Mononuclear cell (primary cell): ENCODE data around the gene SLC38A8. TPM values are rescaled to one million over a fixed set of nuclear protein-coding genes. Genes with fewer than 3 reads are reported as not detected.

Source experiments
- H3K27me3 ChIP-seq: 2 replicates; pipeline ENCODE4 v1.6.0; 2011; ENCODE audit warnings: low read length, control low read depth; ENCODE audit not compliant: insufficient read depth
- H3K4me1 ChIP-seq: 2 replicates; pipeline ENCODE4 v1.5.1; 2011; ENCODE audit warnings: mild to moderate bottlenecking, low read length, control low read depth; ENCODE audit not compliant: insufficient read depth
- H3K4me3 ChIP-seq: 2 replicates; pipeline ENCODE4 v1.5.1; 2011; ENCODE audit warnings: mild to moderate bottlenecking, low read length, moderate library complexity
- H3K9me3 ChIP-seq: 2 replicates; pipeline ENCODE4 v1.5.1; 2011; ENCODE audit warnings: low read depth, mild to moderate bottlenecking, control low read depth, low read length
- total RNA-seq: library from RNA; depleted of rRNA; stranded (reverse); fragments of >200 nt; gene quantifications from one replicate; pipeline ENCODE4 v1.2.3, GENCODE V29; 2012

The SLC38A8 gene
- total RNA-seq, 1 donor: not detected

DNA sequence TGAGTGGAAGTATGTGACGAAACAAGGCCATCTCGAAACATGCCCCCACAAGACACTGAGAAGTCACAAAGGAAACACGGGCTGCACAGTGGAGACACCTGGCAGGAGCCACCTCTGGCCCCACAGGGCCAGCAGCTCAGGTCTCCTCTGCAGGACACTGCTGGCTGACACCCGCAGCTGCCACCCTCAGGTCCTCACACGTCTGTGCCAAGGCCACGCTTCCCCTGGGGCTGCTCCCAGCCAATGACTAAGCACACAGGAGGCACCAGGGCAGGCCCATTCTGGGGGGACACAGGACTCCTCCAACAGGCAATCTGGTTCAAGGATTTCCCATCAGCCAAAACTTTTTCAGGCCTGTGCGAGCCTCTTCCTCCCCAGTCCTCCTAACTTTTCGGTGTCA, 37.8 kb upstream of the SLC38A8 start:
- peaks cover 21% of the 10 kb centered on the region for H3K4me1 ChIP-seq
- no peaks in the 10 kb centered on the region for H3K9me3 ChIP-seq
- no peak overlapping the region for H3K4me3 ChIP-seq

DNA sequence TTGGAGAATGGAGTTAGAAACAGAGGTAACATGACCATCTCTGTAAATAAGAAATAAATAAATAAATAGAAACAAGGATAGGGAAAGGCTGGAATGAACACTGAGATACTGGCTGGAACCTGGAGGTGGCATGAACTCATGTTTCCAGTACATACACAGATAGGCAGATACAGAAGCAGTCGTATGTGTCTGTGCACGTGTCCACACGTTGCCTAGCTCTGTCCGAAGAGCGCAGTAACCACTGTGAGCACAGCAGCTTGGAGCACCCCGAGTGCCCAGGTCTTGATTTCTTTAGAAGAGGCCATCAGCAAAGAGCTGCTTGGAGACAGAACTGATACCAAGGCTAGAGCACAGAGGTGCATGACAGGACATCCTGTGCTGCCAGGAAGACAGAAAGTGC, 37.1 kb upstream of the SLC38A8 start:
- Histone ChIP-seq H3K4me1 (peaks cover 14% of the 10 kb centered on the region), H3K4me3 (no peak overlapping the region), H3K27me3 (no peaks in the 10 kb centered on the region), H3K9me3 (no peaks in the 10 kb centered on the region)

More for the DNA sequence above, 37.8 kb upstream of the SLC38A8 start:
- no peaks in the 10 kb centered on the region for H3K27me3 ChIP-seq

DNA sequence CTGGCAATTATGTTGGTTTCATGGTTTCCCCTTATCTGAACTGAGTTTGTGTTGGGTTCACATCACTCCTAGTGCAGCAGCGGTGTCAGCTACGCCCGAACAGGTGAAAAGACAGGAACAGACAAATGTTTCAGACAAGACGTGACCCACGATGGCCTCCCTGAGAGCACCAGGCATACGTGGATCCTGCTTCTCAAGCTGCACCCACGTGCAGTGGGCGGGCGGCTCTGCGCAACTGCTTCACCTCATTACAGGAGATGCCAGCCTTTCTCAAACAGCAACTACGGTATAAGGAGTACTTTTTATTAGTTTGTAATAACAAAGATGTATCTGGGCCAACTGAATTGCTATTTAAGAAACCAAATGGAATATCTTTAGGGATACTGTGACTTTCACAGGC, 32.8 kb upstream of the SLC38A8 start:
- Histone ChIP-seq H3K4me1 (peaks cover under 1% of the 10 kb centered on the region), H3K4me3 (no peak overlapping the region), H3K9me3 (no peaks in the 10 kb centered on the region), H3K27me3 (no peaks in the 10 kb centered on the region)

DNA sequence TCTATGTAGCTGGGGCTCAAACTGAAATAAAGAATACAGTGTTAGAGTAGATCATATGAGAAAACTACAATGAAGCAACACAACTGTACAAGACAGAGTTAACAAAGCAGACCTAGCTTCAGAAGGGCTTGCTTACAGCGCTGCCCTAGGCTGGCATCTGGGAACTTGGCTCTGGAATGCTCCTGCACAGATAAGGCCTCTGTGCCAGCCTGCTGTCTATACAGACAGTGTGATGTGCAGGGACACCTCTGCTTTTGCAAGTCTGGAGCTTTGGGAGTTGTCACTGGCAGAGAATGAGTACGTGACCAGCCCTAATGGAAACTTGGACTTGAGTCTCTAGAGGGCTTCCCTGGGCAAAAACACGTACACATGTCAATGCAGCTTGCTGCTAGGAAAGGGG, 32.1 kb upstream of the SLC38A8 start:
- Histone ChIP-seq H3K9me3 (no peaks in the 10 kb centered on the region), H3K4me1 (peaks cover 6% of the 10 kb centered on the region), H3K27me3 (no peaks in the 10 kb centered on the region), H3K4me3 (no peak overlapping the region)

DNA sequence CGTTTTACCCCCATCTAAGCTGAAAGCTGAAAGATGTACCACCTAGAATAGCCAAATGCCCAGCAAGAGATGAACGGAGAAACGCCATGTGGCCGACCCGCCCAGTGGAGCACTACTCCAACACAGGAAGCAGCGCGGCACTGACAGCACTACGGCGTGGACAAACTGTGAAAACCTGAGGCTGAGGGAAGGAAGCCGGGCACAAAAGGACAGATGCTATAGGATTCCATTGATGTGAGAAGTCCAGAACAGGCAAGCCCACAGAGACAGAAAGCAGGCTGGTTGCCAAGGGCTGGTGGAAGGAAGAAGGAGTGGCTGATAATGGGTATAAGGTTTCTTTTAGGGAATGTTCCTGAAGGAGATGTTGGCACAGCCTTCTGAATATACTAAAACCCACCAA, 29.4 kb upstream of the SLC38A8 start:
- peaks cover 24% of the 10 kb centered on the region for H3K4me1 ChIP-seq
- H3K9me3 ChIP-seq: no peaks in the 10 kb centered on the region
- no peaks in the 10 kb centered on the region for H3K27me3 ChIP-seq
- H3K4me3 ChIP-seq: no peak overlapping the region

DNA sequence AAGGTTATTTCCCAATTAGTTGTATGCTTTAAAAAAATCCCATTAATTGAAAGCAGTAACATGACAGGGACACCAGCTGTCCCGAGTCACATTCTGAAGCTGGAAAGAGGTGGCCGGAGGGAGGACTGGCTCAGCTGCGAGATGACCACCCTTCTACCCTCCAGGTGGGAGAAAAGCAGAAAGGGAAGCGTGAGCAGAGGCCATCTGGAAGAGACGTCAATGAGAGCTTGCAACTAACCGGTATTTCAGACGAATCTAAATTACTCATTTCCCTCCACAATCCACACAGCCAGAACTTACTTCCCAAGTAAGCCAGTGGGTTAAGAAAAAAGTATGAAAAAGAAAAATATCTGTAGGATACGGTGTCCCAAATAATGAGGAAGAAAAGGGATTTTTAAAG, 28.5 kb upstream of the SLC38A8 start:
- no peaks in the 10 kb centered on the region for H3K27me3 ChIP-seq
- H3K4me1 ChIP-seq: peaks cover 24% of the 10 kb centered on the region
- no peak overlapping the region for H3K4me3 ChIP-seq
- H3K9me3 ChIP-seq: no peaks in the 10 kb centered on the region

DNA sequence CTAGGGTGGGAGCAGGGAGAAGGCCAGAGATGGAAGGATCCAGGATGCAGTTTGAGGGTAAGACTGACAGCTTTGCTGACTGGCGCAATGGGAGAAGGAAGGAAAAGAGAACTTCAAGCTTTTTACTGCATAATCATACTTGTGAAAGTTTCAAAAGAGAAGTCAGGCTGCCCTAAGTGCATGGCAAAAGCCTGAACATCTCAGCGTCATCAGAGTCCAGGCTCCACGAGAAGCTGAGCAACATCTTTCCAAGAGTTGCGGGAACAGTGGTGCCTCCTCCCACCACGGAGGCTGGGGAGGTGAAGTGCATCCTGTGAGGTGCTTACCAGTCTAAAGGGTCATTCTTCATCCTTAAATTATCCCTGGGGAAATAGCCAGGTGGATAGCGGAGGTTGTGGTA, 26.9 kb upstream of the SLC38A8 start:
- H3K4me3 ChIP-seq: no peak overlapping the region

DNA sequence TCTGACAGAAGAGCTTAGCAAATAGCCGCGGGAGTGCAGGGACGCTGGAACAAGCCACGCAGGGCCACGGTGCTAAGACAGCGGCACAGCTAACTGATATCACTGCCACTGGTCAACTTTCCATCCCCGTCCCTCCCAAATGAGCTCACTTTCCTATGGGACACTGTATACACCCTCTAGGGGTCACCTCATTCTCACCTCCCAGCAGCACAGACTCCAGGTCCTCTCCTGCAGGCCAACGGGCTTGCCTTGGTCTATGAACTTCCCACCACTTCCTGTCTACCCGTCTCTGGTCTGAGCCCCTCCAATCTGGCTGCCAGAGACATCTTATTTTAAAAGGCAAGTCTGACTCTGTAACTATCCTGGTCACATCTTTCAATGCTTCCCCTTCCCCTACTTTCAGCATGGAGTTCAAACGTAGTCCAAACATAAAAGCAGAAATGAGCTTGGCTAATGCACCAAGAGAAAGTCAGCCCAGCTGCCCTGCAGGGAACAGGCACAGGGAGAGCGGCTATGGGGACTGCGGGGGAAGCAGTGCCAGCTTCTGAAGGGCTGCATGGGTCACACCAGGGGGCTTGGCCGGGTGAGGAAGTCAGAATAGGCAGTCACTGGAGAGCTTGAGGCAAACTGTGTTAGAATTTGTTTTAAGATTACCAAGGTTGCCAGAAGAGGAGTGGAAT, 26.3 kb upstream of the SLC38A8 start:
- Histone ChIP-seq H3K4me1 (peaks cover 24% of the 10 kb centered on the region), H3K4me3 (no peak overlapping the region), H3K27me3 (no peaks in the 10 kb centered on the region), H3K9me3 (no peaks in the 10 kb centered on the region)

More for the DNA sequence above, 26.9 kb upstream of the SLC38A8 start:
- no peaks in the 10 kb centered on the region for H3K27me3 ChIP-seq
- peaks cover 24% of the 10 kb centered on the region for H3K4me1 ChIP-seq
- no peaks in the 10 kb centered on the region for H3K9me3 ChIP-seq

DNA sequence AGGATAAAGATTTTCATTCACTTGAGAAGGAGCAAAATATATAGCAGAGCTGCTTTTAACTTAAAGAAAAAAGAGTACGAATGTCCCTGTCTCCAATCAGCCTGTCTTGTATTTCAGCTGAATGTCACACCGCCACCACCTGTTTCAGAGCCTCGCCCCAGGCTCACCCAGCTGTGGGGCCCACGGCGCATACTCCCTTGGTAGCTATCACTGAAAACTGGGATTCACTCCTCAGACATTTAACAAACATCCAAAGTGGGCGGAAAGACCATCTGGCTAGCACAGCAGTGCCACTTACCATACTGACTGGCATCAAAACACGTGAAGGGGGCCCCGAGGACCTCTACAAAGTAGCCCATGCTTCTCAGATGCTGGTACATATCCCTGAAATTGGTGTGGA, 25.4 kb upstream of the SLC38A8 start:
- Histone ChIP-seq H3K9me3 (no peaks in the 10 kb centered on the region), H3K4me3 (no peak overlapping the region), H3K4me1 (peaks cover 24% of the 10 kb centered on the region), H3K27me3 (no peaks in the 10 kb centered on the region)

DNA sequence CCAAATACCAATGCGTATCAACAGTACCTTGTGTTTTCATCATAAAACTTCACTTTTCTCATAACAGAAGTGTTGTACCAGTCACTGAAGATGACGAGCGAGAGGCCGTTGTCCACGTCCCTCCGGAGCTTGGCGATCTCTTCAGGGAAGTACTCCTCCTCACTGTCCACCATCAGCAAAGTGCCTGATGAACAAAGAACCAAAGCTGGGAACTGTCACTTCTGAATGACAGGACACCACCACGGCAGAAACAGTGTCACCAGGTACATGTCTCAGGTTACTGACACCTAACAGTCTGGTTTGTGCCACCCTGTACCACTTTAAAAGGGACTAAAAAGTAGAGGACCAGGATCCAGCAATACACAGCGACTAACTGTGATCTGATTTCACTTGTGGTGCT, 25.0 kb upstream of the SLC38A8 start:
- Histone ChIP-seq H3K27me3 (no peaks in the 10 kb centered on the region), H3K9me3 (no peaks in the 10 kb centered on the region), H3K4me3 (no peak overlapping the region), H3K4me1 (peaks cover 24% of the 10 kb centered on the region)

DNA sequence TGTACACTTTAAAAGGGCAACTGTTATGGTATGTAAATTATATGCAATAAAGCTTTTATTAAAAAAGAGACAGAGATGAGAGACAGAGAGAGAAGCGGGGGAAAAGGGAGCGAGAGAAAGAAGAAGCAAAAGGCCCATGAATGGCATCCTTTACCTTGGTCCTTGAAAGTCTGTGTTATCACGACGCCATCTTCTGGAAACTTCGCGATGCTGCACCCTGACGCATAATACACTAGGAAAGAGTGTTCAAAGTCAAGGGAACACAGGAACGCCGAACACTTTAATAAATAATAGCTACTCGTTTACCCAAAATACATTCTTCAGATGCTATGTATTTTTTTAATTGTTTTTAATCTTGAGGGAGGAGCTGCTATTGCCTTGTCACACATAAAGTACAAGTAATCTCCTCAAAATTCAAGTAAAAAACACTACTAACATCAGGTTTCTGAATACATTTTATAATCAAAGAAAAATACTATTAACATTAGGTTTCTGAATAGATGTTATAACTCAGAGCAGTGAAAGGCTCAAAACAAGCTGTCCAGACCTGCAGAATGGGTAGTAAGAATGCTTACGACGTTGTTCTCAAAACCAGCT, 23.0 kb upstream of the SLC38A8 start:
- Histone ChIP-seq H3K27me3 (no peaks in the 10 kb centered on the region), H3K9me3 (no peaks in the 10 kb centered on the region), H3K4me3 (no peak overlapping the region), H3K4me1 (peaks cover 24% of the 10 kb centered on the region)

DNA sequence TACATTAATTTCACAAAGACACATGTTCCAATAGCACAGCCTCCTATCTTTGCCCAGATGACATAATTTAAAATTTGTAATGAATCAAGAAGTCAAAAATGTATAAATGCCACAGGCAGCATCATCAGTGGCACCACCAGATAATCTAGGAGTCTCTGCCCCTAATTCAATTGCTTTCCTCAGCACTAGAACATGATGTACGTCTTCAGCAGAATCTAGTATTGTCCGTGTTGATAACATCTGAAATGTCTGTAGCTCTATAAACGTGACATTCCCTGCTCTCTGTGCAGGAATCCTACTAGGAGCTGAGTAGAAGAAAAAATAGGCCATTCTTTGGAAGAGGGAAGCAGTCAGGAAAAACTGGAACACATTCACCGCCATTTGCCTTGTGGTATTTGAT, 21.4 kb upstream of the SLC38A8 start:
- H3K4me1 ChIP-seq: peaks cover 11% of the 10 kb centered on the region
- H3K27me3 ChIP-seq: no peaks in the 10 kb centered on the region
- no peak overlapping the region for H3K4me3 ChIP-seq
- no peaks in the 10 kb centered on the region for H3K9me3 ChIP-seq

DNA sequence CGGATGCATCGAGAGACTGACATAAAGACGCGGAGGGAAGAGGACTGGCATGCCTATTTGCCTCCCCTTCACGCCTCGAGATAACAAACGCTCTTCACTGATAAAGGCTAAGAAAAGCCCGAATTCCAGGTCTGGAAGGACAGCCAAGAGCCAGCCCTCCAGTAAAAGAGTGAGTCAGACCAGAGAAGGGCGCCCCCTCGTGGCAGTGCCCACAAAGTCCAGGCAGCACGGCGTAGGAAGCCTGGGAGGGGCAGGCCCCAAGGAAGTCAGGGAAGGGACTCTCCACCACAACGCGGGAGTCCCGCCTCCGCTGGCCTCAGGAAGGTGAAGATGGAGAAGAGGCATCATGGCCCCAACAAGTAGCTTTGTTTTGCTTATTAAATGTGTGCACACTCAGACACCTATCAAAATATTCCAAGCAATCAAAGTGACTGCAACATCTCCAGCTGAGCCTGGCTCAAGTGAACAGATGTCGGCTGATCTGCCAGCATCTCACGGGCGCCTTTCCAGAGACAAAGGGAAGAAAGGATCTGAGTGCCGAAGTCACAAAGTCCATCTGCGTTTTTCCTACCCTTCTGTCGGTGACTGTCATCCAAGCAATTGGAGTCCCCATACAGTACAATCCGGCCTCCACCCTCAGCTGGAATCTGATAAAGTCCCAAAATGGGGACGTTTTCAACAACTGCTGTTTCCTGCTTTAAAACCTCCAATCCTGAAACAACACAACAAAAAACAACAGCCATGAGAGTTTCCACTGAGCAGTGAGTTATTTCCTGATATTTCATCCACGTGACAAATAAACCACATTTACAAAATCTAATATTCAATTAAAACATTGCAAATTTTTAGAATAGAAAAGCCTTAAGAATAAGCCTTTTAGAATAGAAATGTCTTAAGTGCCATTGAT, 20.4 kb upstream of the SLC38A8 start:
- H3K9me3 ChIP-seq: no peaks in the 10 kb centered on the region
- no peak overlapping the region for H3K4me3 ChIP-seq
- peaks cover 1% of the 10 kb centered on the region for H3K4me1 ChIP-seq
- H3K27me3 ChIP-seq: no peaks in the 10 kb centered on the region

DNA sequence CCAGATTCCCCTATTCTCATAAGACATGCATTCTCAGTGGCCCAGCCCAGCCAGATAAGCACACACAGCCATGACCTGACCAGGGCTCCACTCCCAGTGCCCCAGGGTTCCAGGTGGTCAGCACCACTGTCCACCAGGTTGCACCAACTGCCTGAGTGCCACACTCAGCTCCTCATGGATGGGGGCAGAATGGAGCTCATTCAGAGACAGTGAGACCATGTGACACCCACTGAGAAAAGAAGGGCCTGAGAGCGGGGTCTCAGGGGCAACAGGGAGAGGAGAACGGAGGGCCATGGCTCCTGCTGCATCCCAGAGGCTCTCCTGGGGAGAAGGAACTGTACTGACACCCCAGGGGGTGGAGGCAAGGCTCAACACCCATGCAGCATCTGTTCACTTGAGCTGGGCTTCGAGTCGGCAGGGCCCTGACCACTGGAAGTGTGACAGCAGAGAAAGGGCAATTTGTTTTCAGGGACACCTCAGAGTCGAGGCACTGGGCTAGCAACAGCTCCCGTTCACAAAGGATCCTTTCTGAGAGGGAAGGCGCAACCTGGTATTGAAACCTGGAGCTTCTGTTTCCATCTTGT, 18.7 kb upstream of the SLC38A8 start:
- no peaks in the 10 kb centered on the region for H3K4me1 ChIP-seq
- H3K4me3 ChIP-seq: no peak overlapping the region
- no peaks in the 10 kb centered on the region for H3K27me3 ChIP-seq
- H3K9me3 ChIP-seq: no peaks in the 10 kb centered on the region
